ENCODE measurements around the gene POLR2F.

Gene POLR2F

DNA sequence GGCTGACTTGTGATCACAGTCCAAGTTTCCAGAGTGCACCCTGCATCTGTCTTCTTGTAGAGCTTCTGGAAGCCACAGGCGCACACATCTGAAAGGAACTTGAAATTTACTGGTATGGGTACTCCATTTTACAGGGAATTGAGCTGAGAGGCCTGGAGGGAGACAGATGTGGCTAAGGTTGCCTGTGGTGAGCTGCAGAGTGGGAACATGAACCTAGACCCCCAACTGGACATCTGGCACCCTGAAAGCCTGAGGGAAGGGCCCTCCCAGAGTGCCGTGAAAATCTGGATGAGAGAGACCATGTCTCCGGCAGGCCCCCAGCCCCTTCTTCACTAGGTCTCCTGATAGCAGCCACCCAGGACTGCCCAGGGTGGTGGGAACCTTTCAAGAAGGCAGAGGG is 53.4 kb downstream of the POLR2F start:
- DNase-seq (ENCODE audit: low read depth), result no peak

GRCh38 chr22:38007330-38007902 is 53.9 kb downstream of the POLR2F start:
- DNase-seq (ENCODE audit: low read depth), result no peak

DNA sequence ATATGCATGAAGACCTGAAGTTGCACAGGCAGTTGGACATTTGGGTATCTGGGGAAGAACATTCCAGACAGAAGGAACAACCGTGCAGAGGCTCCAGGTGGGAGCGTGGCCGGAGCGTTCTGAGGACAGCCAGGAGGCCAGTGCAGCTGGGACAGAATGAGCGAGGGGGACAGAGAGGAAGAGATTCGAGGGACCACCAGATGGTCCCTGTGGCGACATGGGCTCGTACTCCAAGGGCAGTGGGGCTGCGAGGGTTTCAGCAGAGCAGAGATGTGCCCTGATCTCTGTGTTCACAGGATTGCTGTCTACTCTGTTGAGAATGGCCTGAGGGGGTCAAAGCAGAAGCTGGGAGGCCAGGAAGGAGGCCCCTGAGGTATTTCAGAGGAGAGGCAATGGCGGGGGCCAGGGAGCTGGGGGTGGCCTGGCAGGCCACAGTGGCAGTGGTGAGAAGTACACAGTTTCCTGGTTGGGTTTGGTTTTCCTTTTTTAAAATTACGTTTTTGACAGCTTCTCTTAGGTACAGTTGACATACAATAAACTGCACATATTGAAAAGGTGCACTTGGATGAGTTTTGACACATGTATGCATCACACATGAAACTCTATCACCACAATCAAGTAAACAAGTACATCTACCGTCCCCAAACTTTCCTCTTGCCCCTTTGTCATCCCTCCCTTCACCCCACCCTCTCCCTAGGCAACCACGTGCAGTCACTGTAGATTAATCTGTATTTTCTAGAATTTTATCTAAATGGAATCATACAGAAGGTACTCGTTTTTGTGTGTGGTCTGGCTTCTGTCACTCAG is 55.7 kb downstream of the POLR2F start:
- no peak for DNase-seq (ENCODE audit: low read depth)

DNA sequence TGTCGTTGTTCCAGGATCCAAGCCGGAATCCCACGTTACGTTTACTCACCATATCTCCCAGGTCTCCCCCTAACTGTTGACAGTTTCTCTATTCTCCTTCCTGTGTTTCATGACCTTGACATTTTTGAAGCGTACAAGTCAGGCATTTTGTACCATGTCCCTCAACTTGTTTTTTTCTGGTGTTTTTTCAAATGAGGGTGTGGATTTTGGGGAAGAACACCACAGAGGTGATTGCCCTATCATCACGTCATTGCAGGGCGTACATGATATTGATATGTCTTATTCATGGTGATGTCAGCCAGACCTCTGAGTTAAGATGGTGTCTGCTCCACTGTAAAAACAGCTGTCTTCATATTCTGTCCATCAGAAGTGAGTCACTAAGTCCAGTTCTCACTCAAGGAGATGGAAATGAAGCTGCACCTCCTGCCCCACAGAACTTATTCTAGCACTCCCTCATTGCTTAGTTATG is 59.1 kb downstream of the POLR2F start:
- DNase-seq (ENCODE audit: low read depth), result peak; percentile 48

DNA sequence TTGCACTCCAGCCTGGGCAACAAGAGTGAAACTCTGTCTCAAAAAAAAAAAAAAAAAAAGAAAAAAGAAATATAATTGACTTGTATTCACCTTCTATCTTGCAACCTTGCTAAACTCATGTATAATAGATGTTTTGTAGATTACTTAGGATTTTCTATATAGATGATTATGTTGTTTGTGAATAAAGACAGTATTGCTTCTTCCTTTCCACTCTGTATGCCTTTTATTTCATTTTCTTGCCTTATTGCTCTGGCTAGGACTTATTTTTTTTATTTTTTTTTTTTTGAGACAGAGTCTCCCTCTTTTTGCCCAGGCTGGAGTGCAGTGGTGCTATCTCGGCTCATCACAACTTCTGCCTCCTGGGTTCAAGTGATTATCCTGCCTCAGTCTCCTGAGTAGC is 60.6 kb downstream of the POLR2F start:
- no peak for DNase-seq (ENCODE audit: low read depth)

DNA sequence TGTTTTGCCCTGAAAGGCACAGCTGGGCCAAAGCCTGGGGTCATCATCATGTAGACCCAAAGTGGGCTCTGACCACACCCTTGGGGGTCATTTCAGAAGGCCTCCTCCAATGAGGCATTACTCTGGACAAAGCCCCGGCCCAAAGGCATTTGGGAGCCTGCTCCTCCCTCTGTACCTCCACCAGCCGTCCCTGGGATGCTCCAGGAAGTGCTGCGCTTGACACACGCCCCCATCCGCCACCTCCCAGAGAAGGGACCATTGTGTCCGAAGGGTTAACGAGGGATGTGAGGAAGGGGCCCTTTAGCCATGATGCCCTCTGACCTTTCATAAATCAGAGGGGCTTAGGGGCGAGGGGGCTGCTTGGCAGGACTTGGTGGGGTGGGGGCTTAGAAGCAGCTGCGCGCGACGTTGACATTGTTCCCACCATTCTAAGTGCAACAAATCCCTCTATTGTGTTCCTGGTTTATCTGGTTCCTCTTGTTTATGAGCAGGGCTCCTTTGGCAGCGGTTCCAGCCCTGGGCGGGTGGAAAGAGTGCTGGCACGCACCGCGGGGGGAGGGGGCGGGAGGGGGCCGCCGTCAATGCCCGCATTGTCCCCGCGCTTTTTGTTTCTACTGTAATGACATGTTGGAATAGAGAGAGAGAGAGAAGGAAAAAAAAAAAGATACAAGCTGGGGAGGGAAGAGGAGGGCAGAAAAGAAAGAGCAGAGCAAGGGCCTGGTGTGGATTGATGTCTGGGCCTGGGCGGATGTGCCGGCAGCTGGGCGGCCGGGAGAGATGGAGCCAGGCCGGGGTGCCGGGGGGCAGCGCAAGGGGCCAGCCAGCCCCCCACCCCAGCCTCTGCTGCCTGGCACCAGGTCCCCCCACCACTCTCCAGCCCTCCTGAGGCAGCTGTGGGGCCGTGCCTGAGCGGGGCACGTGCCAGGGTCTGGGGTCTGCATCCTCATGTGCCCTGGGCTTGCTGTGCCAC is 63.0 kb downstream of the POLR2F start:
- no peak for DNase-seq (ENCODE audit: low read depth)

- DNase-seq (ENCODE audit: low read depth), result peak; percentile 33
Measured at GRCh38 chr22:38017272-38017920, 63.9 kb downstream of the POLR2F start.

DNA sequence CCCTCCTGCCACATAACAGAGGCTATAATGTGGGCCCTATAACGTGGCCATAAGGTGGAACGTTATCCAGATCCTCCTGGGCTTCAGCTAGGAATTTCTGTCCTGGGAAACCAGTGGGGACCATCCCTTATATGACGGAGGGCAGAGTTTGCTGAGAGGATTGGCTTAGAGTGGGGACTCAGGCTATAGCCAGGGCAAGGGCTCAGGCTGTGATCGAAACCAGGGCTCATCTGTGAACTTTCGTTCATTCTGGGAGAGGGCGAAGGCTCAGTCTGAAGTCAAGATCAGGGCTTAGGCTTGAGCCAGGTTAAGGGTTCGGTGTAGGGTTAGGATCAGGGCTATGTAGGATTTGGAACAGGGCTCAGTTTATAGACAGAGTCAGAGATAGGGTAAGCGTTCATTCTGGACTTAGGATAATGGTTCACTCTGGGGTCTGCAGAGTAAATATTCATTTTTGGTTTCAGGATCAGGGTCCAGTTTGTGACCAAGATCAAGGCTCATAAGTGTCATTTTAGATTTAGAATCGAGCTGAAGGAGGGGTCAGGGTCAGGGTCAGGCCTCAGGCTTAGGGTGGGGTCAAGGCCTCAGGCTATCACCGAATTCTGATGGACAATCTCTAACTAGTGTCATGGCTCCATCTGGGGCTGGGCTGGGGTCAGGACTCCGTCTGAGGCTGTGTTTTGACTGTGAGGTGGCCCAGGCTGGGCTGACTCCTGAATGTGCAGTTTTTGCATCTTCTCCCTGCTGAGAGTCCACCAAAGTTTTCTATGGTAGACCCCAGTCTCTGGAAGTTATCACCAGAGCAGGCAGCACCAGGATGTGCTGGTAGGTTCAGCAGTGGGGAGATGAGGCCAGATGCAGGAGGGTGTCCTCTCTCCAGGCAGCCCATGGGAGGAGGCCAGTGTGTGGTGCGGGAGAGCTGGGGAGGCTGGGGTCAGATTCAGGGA is 64.7 kb downstream of the POLR2F start:
- no peak for DNase-seq (ENCODE audit: low read depth)
